Liver (tissue), 9 donors: ENCODE measurements around the gene LGALSL. TPM values are rescaled to one million over a fixed set of nuclear protein-coding genes. Genes with fewer than 3 reads are reported as not detected.

Experiments
- DNase-seq: peaks from one replicate; pipeline ENCODE4 v3.0.0-alpha.2; 2017; ENCODE audit warnings: low spot score
- H3K27ac ChIP-seq, 2 donors: one replicate each; pipeline ENCODE4 v1.7.0; 2013; ENCODE audit warnings: inconsistent platforms in 2 of 2, low read length in 2 of 2, control low read depth in 1 of 2, low read depth in 1 of 2, mild to moderate bottlenecking in 1 of 2
- H3K27me3 ChIP-seq, 4 donors: one replicate each; pipeline versions ENCODE4 v1.6.1 to v1.7.0; 2013; ENCODE audit warnings: low read length in 3 of 4, inconsistent platforms in 1 of 4, mild to moderate bottlenecking in 1 of 4, moderate library complexity in 1 of 4; ENCODE audit not compliant: control insufficient read depth in 4 of 4, insufficient read depth in 4 of 4
- H3K36me3 ChIP-seq, 4 donors: one replicate each; pipeline versions ENCODE4 v1.6.1 to v1.7.0; 2013; ENCODE audit warnings: low read length in 3 of 4, mild to moderate bottlenecking in 3 of 4, low read depth in 1 of 4, moderate library complexity in 1 of 4; ENCODE audit not compliant: control insufficient read depth in 4 of 4, insufficient read depth in 3 of 4
- H3K4me1 ChIP-seq, 4 donors: one replicate each; pipeline versions ENCODE4 v1.6.1 to v1.7.0; 2013; ENCODE audit warnings: low read length in 3 of 4, mild to moderate bottlenecking in 3 of 4, moderate library complexity in 1 of 4; ENCODE audit not compliant: control insufficient read depth in 4 of 4, insufficient read depth in 4 of 4
- H3K4me3 ChIP-seq, 3 donors: one replicate each; pipeline versions ENCODE4 v1.6.1 to v1.7.0; 2013; ENCODE audit warnings: low read length in 3 of 3, control low read depth in 1 of 3, low read depth in 1 of 3, mild to moderate bottlenecking in 1 of 3
- H3K9ac ChIP-seq, 2 donors: one replicate each; pipeline ENCODE4 v1.7.0; 2013; ENCODE audit warnings: low read length in 2 of 2, mild to moderate bottlenecking in 2 of 2, moderate library complexity in 2 of 2, control low read depth in 1 of 2, low read depth in 1 of 2
- H3K9me3 ChIP-seq, 4 donors: one replicate each; pipeline versions ENCODE4 v1.6.1 to v1.7.0; 2013; ENCODE audit warnings: low read length in 3 of 4; ENCODE audit not compliant: control insufficient read depth in 4 of 4
- ATF3 ChIP-seq: IDR thresholded peaks from 2 replicates; pipeline ENCODE4 v1.6.1; 2016; ENCODE audit warnings: antibody characterized with exemption
- CTCF ChIP-seq: fragments of 150-350 bp; IDR thresholded peaks from 2 replicates; pipeline ENCODE4 v1.5.1; 2017; ENCODE audit warnings: improper control_type of control experiment, low read depth, low read length; ENCODE audit not compliant: missing input control
- EGR1 ChIP-seq, 2 donors: IDR thresholded peaks; 2 replicates each; pipeline ENCODE4 v1.6.1; 2016 to 2018; ENCODE audit warnings: antibody characterized with exemption in 2 of 2, low read depth in 2 of 2
- FOXA1 ChIP-seq: IDR thresholded peaks from 2 replicates; pipeline ENCODE4 v1.6.1; 2016; ENCODE audit warnings: antibody characterized with exemption
- FOXA2 ChIP-seq: IDR thresholded peaks from 2 replicates; pipeline ENCODE4 v1.6.1; 2016; ENCODE audit warnings: antibody characterized with exemption
- GABPA ChIP-seq, 2 donors: IDR thresholded peaks in 1 of 2; conservative IDR thresholded peaks in 1 of 2; 2 replicates each; pipeline ENCODE4 v1.6.1; 2016; ENCODE audit warnings: antibody characterized with exemption in 2 of 2, mild to moderate bottlenecking in 1 of 2, moderate library complexity in 1 of 2
- HNF4G ChIP-seq: IDR thresholded peaks from 2 replicates; pipeline ENCODE4 v1.6.1; 2016; ENCODE audit warnings: antibody characterized with exemption
- NR2F2 ChIP-seq: IDR thresholded peaks from 2 replicates; pipeline ENCODE4 v1.6.1; 2016; ENCODE audit warnings: antibody characterized with exemption
- RXRA ChIP-seq, 2 donors: IDR thresholded peaks; 2 replicates each; pipeline ENCODE4 v1.6.1; 2017 to 2018; ENCODE audit warnings: antibody characterized with exemption in 2 of 2, mild to moderate bottlenecking in 1 of 2
- SP1 ChIP-seq: IDR thresholded peaks from 2 replicates; pipeline ENCODE4 v1.6.1; 2018; ENCODE audit warnings: antibody characterized with exemption, mild to moderate bottlenecking
- TAF1 ChIP-seq: conservative IDR thresholded peaks from 2 replicates; pipeline ENCODE4 v1.6.1; 2016; ENCODE audit warnings: antibody characterized with exemption, mild to moderate bottlenecking
- YY1 ChIP-seq: IDR thresholded peaks from 2 replicates; pipeline ENCODE4 v1.6.1; 2016; ENCODE audit warnings: antibody characterized with exemption, mild to moderate bottlenecking
- WGBS: extraction: QIAGEN DNeasy Blood & Tissue Kit; methylation state at CpG from one replicate; pipeline ENCODE4 v1.1.7; 2013; 5-methylcytosine and 5-hydroxymethylcytosine counted together
- polyA plus RNA-seq, 2 donors: library from polyadenylated mRNA; stranded (reverse) in 1 of 2; unstranded in 1 of 2; fragments of 200-250 nt in 1 of 2; fragments of >200 nt in 1 of 2; fragmentation: Nextera tagmentation in 1 of 2; extraction: Ambion mirVana in 1 of 2; gene quantifications; one replicate each; pipeline versions ENCODE4 v1.2.1 to v1.2.3, GENCODE V29; 2013 to 2015
- total RNA-seq, 2 donors: library from RNA; depleted of rRNA; stranded (reverse); fragments of >200 nt; gene quantifications; one replicate each; pipeline ENCODE4 v1.2.3, GENCODE V29; 2014
- TF ChIP-seq, protein P1 (sequence below): IDR thresholded peaks from 2 replicates; pipeline ENCODE4 v1.6.1; 2016; ENCODE audit warnings: antibody characterized with exemption
- TF ChIP-seq, protein P2 (sequence below): IDR thresholded peaks from 2 replicates; pipeline ENCODE4 v1.6.1; 2016; ENCODE audit warnings: antibody characterized with exemption
- donor health status: healthy.
- donor health status: healthy.
- donor health status: healthy.
- donor health status: healthy.
- donor health status: healthy.

Gene LGALSL
- total and polyA plus RNA-seq, 4 donors = 2.4 to 8.7 (median 3.8) TPM

DNA sequence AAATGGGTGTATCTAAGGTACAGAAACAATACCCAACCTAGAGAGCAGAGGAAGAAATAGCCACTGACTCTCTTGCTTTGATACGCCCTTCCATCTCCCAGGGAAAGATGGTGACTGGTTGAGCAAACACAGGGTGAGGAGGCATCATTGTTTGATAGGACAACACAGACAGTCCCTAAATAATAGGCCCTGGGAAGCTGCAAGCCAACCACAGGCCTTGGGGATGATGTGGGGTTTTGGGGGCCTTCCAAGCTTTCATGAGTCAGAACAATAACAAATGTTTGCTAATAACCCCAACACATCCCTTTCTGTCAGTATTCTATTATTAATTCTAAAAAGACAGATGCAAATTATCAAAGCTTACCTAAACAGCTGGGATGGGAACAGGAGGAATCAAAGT lies 9.8 kb downstream of the LGALSL start:
- Histone ChIP-seq H3K36me3 (peaks cover 0 to 3% (median under 1%) of the 10 kb centered on the region in 4 donors), H3K4me3 (no peak overlapping the region), H3K9ac (no peak overlapping the region), H3K4me1 (no peaks in the 10 kb centered on the region), H3K9me3 (no peaks in the 10 kb centered on the region), H3K27ac (no peak overlapping the region), H3K27me3 (no peaks in the 10 kb centered on the region)
- no peak for DNase-seq
- TF ChIP-seq, protein P1, sequence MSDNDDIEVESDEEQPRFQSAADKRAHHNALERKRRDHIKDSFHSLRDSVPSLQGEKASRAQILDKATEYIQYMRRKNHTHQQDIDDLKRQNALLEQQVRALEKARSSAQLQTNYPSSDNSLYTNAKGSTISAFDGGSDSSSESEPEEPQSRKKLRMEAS = no peak
- no peak for TF ChIP-seq CTCF
- TF ChIP-seq GABPA (IDR thresholded peaks at IDR 0.05 in 1 of 2, conservative IDR thresholded peaks at IDR 0.05 in 1 of 2) = no peak
- no peak for TF ChIP-seq SP1
- no peak for TF ChIP-seq EGR1 (IDR thresholded peaks at IDR 0.05; ENCODE audit: low read depth in 2 of 2)
- TF ChIP-seq FOXA2 = no peak
- no peak for TF ChIP-seq NR2F2
- no peak for TF ChIP-seq TAF1
- TF ChIP-seq, protein P2, sequence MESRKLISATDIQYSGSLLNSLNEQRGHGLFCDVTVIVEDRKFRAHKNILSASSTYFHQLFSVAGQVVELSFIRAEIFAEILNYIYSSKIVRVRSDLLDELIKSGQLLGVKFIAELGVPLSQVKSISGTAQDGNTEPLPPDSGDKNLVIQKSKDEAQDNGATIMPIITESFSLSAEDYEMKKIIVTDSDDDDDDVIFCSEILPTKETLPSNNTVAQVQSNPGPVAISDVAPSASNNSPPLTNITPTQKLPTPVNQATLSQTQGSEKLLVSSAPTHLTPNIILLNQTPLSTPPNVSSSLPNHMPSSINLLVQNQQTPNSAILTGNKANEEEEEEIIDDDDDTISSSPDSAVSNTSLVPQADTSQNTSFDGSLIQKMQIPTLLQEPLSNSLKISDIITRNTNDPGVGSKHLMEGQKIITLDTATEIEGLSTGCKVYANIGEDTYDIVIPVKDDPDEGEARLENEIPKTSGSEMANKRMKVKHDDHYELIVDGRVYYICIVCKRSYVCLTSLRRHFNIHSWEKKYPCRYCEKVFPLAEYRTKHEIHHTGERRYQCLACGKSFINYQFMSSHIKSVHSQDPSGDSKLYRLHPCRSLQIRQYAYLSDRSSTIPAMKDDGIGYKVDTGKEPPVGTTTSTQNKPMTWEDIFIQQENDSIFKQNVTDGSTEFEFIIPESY = no peak
- no peak for TF ChIP-seq YY1
- no peak for TF ChIP-seq ATF3
- 90% methylated on average over 1 of the region's 1 CpG for WGBS

DNA sequence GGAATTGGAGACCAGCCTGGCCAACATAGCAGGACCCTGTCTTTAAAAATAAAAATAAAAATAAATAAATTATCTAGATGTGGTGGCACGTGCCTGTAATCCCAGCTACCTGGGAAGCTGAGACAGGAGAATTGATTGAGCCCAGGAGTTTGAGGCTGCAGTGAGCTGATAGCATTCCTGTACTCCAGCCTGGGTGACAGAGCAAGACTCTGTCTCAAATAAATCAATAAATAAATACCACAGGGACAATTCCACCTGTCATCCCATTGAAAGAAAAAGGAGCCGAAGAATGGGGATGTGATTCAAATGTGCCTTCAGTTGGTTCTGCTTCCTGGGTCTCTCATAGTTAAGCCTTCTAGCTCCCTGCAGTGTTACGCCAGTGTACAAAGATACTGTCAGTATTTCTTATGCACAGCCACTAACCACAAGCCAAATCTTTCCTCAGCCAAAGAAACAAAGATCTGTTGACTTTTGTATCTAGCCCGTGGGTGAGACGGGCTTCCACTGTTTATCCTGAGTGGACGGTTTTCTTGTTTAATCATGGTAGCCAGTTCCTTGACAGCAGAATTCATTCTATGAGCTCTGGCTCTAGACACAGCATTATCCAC lies 12.6 kb downstream of the LGALSL start:
- DNase-seq = no peak
- Histone ChIP-seq H3K9me3 (no peaks in the 10 kb centered on the region), H3K36me3 (no peaks in the 10 kb centered on the region), H3K27me3 (no peaks in the 10 kb centered on the region), H3K4me3 (no peak overlapping the region), H3K27ac (no peak overlapping the region), H3K9ac (no peak overlapping the region), H3K4me1 (no peaks in the 10 kb centered on the region)
- TF ChIP-seq, protein P1 = no peak
- WGBS = 49% methylated on average over 6 of the region's 6 CpGs

- H3K9me3 ChIP-seq = no peaks in the 10 kb centered on the region
- H3K4me1 ChIP-seq = no peaks in the 10 kb centered on the region
- H3K36me3 ChIP-seq = no peaks in the 10 kb centered on the region
- WGBS = 88% methylated on average over 8 of the region's 8 CpGs
- H3K4me3 ChIP-seq = no peak overlapping the region
- H3K27ac ChIP-seq = no peak overlapping the region
- H3K27me3 ChIP-seq = no peaks in the 10 kb centered on the region
- DNase-seq = no peak
- H3K9ac ChIP-seq = no peak overlapping the region
- TF ChIP-seq EGR1 (IDR thresholded peaks at IDR 0.05; ENCODE audit: low read depth in 2 of 2) = no peak
- no peak for TF ChIP-seq GABPA (IDR thresholded peaks at IDR 0.05 in 1 of 2, conservative IDR thresholded peaks at IDR 0.05 in 1 of 2)
- TF ChIP-seq SP1 = no peak
- no peak for TF ChIP-seq FOXA2
- no peak for TF ChIP-seq CTCF
- TF ChIP-seq, protein P2 = no peak
- no peak for TF ChIP-seq HNF4G
- TF ChIP-seq YY1 = no peak
- no peak for TF ChIP-seq TAF1
- no peak for TF ChIP-seq NR2F2
- TF ChIP-seq, protein P1 = no peak
- no peak for TF ChIP-seq ATF3
- no peak for TF ChIP-seq FOXA1
- no peak for TF ChIP-seq RXRA (IDR thresholded peaks at IDR 0.05)
These were observed 13.3 kb downstream of the LGALSL start for GRCh38 chr2:64467096-64467843.
